Progenitor cell of endocrine pancreas (in vitro differentiated cells): ENCODE measurements around the gene DVL2. TPM values are rescaled to one million over a fixed set of nuclear protein-coding genes. Genes with fewer than 3 reads are reported as not detected.

ENCODE experiments used
- DNase-seq: peaks from one replicate; pipeline ENCODE4 v3.0.0; 2021; ENCODE audit warnings: low spot score; ENCODE audit not compliant: unreplicated experiment
- H3K27ac Mint-ChIP-seq: 2 replicates; pipeline ENCODE4 v1.8.0; 2021; ENCODE audit warnings: mild to moderate bottlenecking, moderate library complexity, mixed read lengths
- H3K27me3 Mint-ChIP-seq: 2 replicates; pipeline ENCODE4 v1.8.0; 2021; ENCODE audit warnings: mixed read lengths
- H3K36me3 Mint-ChIP-seq: 2 replicates; pipeline ENCODE4 v1.8.0; 2022; ENCODE audit warnings: mixed read lengths; ENCODE audit not compliant: insufficient read depth
- H3K4me1 Mint-ChIP-seq: 2 replicates; pipeline ENCODE4 v1.8.0; 2021; ENCODE audit warnings: low read depth, mixed read lengths
- H3K4me3 Mint-ChIP-seq: 2 replicates; pipeline ENCODE4 v1.8.0; 2021; ENCODE audit warnings: low read depth, mild to moderate bottlenecking, moderate library complexity, mixed read lengths
- H3K9me3 Mint-ChIP-seq: 2 replicates; pipeline ENCODE4 v1.8.0; 2021; ENCODE audit warnings: low read depth, mixed read lengths
- CTCF ChIP-seq: fragments of 200-600 bp; sonication (generic); IDR thresholded peaks from one replicate; pipeline ENCODE4 v1.5.0; 2021; ENCODE audit warnings: antibody characterized with exemption, mild to moderate bottlenecking; ENCODE audit not compliant: unreplicated experiment
- long read RNA-seq: library from polyadenylated mRNA; unstranded; transcript quantifications from one replicate; pipeline ENCODE4 v2.0.0, GENCODE V29; 2020
- total RNA-seq: library from RNA; stranded (reverse); gene quantifications from 2 replicates; pipeline ENCODE4 v1.2.1, GENCODE V29; 2021

Gene DVL2
- total RNA-seq, result 104 TPM in 2 replicates
- long read RNA-seq, partial matches to known transcripts, result 0 of 1 reads
- long read RNA-seq, other reads (novel, unspliced or antisense), result 1 of 1 reads

GRCh38 chr17:7234083-7234951 is at the start of gene DVL2:
Gene DVL2, minus strand, starts transcription at chr17:7234517. Its CDS starts 255 bp downstream, at chr17:7234262.
- peaks cover 28% of the 10 kb centered on the region for H3K4me1 Mint-ChIP-seq
- TF ChIP-seq CTCF, result no peak
- no peaks in the 10 kb centered on the region for H3K9me3 Mint-ChIP-seq
- H3K4me3 Mint-ChIP-seq, result peak within 1 kb of the TSS; percentile 94
- DNase-seq, result peak; percentile 88
- peaks cover 14% of the 10 kb centered on the region for H3K36me3 Mint-ChIP-seq
- no peaks in the 10 kb centered on the region for H3K27me3 Mint-ChIP-seq
- peak within 1 kb of the TSS; percentile 98 for H3K27ac Mint-ChIP-seq

GRCh38 chr17:7283471-7284216 is 49.3 kb upstream of the DVL2 start:
- H3K4me1 Mint-ChIP-seq, result peaks cover 6% of the 10 kb centered on the region
- peaks cover 28% of the 10 kb centered on the region for H3K27me3 Mint-ChIP-seq
- TF ChIP-seq CTCF, result no peak
- H3K4me3 Mint-ChIP-seq, result peak overlapping the region; percentile 35
- no peaks in the 10 kb centered on the region for H3K36me3 Mint-ChIP-seq
- H3K27ac Mint-ChIP-seq, result no peak overlapping the region
- no peak for DNase-seq
- H3K9me3 Mint-ChIP-seq, result no peaks in the 10 kb centered on the region

- H3K27me3 Mint-ChIP-seq, result peaks cover 25% of the 10 kb centered on the region
- H3K27ac Mint-ChIP-seq, result no peak overlapping the region
- H3K36me3 Mint-ChIP-seq, result no peaks in the 10 kb centered on the region
- H3K9me3 Mint-ChIP-seq, result no peaks in the 10 kb centered on the region
- peaks cover 6% of the 10 kb centered on the region for H3K4me1 Mint-ChIP-seq
- peak overlapping the region; percentile 76 for H3K4me3 Mint-ChIP-seq
- no peak for DNase-seq
- TF ChIP-seq CTCF, result no peak
Measured at GRCh38 chr17:7282752-7283321, 48.5 kb upstream of the DVL2 start.

GRCh38 chr17:7281953-7282751 is 47.8 kb upstream of the DVL2 start:
- no peaks in the 10 kb centered on the region for H3K36me3 Mint-ChIP-seq
- no peak overlapping the region for H3K27ac Mint-ChIP-seq
- H3K4me3 Mint-ChIP-seq, result peak overlapping the region; percentile 76
- H3K4me1 Mint-ChIP-seq, result peaks cover 6% of the 10 kb centered on the region
- DNase-seq, result peak; percentile 26
- H3K27me3 Mint-ChIP-seq, result peaks cover 25% of the 10 kb centered on the region
- no peak for TF ChIP-seq CTCF
- H3K9me3 Mint-ChIP-seq, result no peaks in the 10 kb centered on the region
